ENCODE results near the gene IGF1.

IGF1 gene

GRCh38 chr12:102427543-102427941 lies 52.8 kb downstream of the IGF1 start:
- no peak for DNase-seq (ENCODE audit: low read depth in 2 of 2)

DNA sequence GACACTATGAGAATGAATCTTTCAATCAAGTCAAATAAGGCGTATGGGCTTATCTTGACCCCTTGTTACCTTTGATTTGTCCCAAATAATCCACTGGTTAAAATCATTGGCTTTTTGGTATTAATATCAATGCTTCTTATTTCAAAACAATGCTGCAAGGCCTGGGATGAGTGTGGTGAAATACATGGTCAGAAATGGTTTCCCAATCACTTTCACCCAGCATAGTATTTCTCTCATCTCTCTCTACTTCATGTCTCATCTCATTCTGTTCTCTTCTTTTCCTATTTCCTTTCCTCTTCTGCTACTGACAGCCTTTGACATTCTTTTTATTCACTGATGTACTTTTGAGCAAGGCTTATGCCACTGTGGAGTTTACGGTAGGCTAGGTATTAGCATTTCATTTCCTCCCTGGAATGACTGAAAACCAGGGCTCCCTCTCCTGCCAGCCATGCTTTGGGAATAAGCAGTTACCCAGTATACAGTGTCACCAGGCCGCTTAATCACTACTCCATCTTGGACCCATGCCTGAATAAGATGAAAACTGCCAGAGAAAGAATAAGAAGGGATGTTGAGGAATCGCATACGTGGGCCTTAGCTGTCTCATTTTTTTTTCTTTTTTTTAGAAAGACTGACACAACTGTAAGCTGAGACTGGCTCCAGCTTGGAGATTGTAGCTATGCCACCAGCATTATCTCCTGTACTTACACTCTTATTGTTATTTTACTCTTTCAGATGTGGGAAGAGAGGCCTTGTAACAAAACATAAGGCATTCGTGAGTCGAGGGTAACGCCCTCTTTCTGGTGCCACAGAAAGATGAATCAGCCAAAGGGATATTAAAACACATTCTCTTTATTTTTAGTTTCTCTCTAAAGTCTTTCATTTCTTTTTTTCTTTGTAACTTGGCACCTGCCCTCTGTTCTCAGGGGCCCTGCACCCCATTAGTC lies 53.5 kb downstream of the IGF1 start:
- no peak for DNase-seq (ENCODE audit: low read depth in 2 of 2)

- no peak for DNase-seq (ENCODE audit: low read depth in 2 of 2)
These were observed 55.0 kb downstream of the IGF1 start for GRCh38 chr12:102425109-102426039.

- no peak for DNase-seq (ENCODE audit: low read depth in 2 of 2)
These were observed 56.9 kb downstream of the IGF1 start for GRCh38 chr12:102423462-102423861.

GRCh38 chr12:102421802-102422583 lies 58.4 kb downstream of the IGF1 start:
- DNase-seq (ENCODE audit: low read depth in 2 of 2), result no peak

GRCh38 chr12:102419094-102419764 lies 61.1 kb downstream of the IGF1 start:
- no peak for DNase-seq (ENCODE audit: low read depth in 2 of 2)

DNA sequence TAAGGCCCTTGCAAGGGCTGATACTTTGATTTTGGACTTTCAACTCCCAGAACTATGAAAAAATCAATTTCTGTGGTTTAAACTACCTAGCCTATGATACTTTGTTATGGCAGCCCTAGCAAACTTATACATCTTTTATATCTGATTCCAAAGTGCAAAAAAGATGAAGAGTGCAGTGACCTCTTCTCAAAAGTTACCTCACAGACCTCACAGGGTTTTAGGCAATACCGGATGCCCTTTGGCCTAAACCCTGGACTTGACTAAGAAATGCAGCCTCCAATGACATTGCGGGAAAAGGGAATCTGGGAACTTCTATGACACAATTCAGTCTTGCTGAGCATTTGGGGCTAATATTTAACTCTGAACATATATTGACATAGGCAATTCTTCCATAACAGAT lies 63.3 kb downstream of the IGF1 start:
- DNase-seq (ENCODE audit: low read depth in 2 of 2), result no peak

DNA sequence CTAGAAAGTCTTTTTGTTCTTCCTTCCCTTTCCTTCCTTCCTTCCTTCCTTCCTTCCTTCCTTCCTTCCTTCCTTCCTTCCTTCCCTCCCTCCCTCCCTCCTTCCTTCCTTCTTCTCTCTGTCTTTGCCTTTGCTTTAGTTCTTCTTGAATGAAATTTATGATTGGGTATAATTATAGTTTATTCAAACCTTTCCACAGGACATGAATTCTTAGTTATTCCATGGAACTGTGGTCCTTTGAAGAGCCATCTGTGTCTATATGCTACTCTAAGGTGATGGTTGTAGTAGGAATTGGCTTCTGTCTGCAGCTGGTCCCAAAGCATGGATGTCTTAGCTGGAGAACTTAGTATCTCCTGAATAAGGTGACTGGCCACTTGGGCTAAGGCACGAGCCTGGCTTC lies 64.8 kb downstream of the IGF1 start:
- DNase-seq (ENCODE audit: low read depth in 2 of 2), result no peak

GRCh38 chr12:102413396-102413795 lies 67.0 kb downstream of the IGF1 start:
- DNase-seq (ENCODE audit: low read depth in 2 of 2), result no peak

DNA sequence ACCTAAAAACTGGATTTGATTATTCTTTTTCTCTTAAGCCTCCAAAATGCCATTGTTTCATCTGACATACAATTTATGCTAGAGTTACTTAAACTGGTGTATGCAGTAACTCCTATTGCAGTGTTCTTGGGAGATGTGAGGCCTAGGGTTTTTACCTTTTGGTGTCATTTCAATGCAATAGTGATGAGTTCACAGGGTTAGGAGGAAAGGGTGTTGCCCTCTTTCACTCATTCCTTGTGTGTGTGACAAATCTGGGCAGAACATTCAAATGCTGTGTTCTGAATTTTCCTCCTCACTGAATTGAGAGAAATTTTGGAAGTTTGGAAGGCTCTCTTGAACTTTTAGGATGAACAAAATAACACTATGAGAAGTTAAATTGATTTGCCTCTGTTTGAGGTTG lies 69.9 kb downstream of the IGF1 start:
- DNase-seq (ENCODE audit: low read depth in 2 of 2), result no peak

DNA sequence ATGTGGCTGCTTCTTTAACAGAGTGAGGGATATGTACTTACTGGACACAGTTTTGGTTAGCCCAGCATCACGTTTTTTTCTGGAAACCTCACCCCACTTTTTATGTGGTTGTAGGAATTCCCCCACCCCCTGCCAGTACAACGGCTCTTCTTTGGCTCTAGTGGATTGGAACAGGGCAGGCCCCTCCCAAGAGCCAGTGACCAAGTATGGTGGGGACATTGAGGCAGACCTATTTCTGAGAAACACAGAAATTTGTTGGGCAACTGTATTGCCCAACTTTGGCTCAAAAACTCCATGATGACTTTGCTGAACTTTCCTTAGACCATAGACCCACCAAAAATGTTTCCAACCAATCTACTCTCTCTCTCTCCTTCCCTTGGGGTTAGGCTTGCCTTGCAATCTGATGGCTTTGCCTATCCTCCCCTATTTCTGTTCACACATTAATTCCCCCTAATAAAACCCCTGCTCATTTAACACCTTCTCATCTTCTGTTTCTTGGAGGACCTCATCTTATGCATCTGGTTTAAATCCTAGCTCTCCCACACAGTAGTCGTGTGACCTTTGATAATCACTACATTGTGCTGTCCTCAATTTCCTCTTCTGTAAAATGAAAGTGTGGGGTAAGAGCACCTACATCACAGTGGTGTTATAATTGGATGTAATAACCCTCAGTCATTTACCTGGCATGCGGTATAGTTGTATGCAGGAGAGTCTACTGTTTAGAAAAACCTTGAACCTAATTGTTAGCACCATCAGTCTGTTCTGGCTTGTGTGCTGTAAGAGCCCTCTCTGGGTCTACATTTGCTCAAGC lies 71.7 kb downstream of the IGF1 start:
- no peak for DNase-seq (ENCODE audit: low read depth in 2 of 2)

- no peak for DNase-seq (ENCODE audit: low read depth in 2 of 2)
These were observed 72.4 kb downstream of the IGF1 start for GRCh38 chr12:102407776-102408486.

GRCh38 chr12:102406033-102406584 lies 74.3 kb downstream of the IGF1 start:
- DNase-seq (ENCODE audit: low read depth in 2 of 2), result no peak

GRCh38 chr12:102401087-102401486 lies 79.3 kb downstream of the IGF1 start:
- no peak for DNase-seq (ENCODE audit: low read depth in 2 of 2)

DNA sequence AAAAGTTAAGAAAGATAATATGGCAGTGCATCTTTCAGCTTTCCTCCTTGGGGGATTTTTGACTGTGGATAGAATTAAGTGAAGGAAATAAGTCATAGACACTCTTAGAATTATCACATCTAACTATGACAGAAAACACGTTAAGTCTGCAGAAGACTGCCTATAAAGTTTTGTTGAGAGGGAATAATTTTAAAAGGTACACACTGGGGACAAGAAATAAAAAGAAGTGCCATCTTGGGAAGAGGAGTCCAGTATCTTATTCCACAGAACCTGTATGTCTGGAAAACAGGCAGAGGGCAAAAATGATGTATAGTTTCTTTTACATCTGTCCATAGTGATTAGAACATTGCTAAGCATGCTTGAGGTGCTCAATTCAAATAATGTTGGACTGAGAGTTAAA lies 80.7 kb downstream of the IGF1 start:
- DNase-seq (ENCODE audit: low read depth in 2 of 2), result no peak

GRCh38 chr12:102396276-102396675 lies 84.1 kb downstream of the IGF1 start:
- DNase-seq (ENCODE audit: low read depth in 2 of 2), result no peak

- no peak for DNase-seq (ENCODE audit: low read depth in 2 of 2)
These were observed 86.2 kb downstream of the IGF1 start for GRCh38 chr12:102394200-102394599.

DNA sequence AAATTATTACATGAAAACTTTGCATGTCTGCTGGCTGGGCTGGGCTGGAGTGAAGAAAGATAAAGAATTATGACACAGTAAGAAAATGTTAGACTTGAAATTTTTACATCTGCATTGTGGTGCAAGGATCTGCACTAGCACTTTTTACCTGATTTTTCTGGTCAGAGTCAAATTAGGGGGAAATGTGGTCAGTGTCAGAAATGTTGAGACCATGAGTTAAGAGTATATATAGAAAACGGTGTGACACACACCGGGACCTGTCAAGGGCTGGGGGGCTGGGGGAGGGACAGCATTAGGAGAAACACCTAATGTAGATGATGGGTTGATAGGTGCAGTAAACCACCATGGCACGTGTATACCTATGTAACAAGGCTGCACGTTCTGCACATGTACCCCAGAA lies 90.3 kb downstream of the IGF1 start:
- DNase-seq (ENCODE audit: low read depth in 2 of 2), result no peak

- DNase-seq (ENCODE audit: low read depth in 2 of 2), result no peak
These were observed 91.9 kb downstream of the IGF1 start for GRCh38 chr12:102388469-102388868.

Data from fibroblast of skin of left quadriceps (primary cell).